ENCODE data around the gene PCNX2. TPM values are rescaled to one million over a fixed set of nuclear protein-coding genes. Genes with fewer than 3 reads are reported as not detected.

Gene PCNX2
- total and polyA plus RNA-seq, 9 donors: 5.7 to 26.0 (median 18.9) TPM

DNA sequence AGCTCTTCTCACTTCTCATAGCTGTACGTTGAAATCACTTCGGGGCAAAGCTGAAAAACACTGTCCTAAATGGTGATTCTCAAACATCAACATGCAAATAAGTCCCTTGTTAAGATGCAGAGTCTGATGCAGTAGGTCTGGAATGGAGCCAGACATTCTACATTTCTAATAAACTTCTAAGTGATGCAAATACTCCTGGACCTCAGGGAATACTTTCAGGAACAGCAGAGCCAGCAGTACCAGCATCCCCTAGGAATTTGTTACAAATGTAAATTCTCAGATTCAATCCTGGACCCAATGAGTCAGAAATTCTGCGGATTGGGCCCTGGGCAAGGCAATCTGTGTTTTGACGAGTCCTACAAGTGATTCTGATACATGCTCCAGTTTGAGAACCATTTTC, 152.3 kb downstream of the PCNX2 start:
- no peaks in the 10 kb centered on the region for H3K9me3 ChIP-seq
- H3K4me3 ChIP-seq: no peak overlapping the region
- intact Hi-C loops (cut with DNase I): no loop called here
- WGBS, 3 donors: 94 to 99% (median 95%) methylated on average over 4 of the region's 4 CpGs
- no peaks in the 10 kb centered on the region for H3K27me3 ChIP-seq
- H3K27ac ChIP-seq: no peak overlapping the region
- no peak for DNase-seq
- H3K4me1 ChIP-seq (ENCODE audit: insufficient read depth): peaks cover 1% of the 10 kb centered on the region
- TF ChIP-seq, protein P1, sequence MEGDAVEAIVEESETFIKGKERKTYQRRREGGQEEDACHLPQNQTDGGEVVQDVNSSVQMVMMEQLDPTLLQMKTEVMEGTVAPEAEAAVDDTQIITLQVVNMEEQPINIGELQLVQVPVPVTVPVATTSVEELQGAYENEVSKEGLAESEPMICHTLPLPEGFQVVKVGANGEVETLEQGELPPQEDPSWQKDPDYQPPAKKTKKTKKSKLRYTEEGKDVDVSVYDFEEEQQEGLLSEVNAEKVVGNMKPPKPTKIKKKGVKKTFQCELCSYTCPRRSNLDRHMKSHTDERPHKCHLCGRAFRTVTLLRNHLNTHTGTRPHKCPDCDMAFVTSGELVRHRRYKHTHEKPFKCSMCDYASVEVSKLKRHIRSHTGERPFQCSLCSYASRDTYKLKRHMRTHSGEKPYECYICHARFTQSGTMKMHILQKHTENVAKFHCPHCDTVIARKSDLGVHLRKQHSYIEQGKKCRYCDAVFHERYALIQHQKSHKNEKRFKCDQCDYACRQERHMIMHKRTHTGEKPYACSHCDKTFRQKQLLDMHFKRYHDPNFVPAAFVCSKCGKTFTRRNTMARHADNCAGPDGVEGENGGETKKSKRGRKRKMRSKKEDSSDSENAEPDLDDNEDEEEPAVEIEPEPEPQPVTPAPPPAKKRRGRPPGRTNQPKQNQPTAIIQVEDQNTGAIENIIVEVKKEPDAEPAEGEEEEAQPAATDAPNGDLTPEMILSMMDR (IDR thresholded peaks at IDR 0.05): no peak
- TF ChIP-seq POLR2A (IDR thresholded peaks at IDR 0.05) (no peak), EP300 (IDR thresholded peaks at IDR 0.05) (no peak)
- no peaks in the 10 kb centered on the region for H3K36me3 ChIP-seq

DNA sequence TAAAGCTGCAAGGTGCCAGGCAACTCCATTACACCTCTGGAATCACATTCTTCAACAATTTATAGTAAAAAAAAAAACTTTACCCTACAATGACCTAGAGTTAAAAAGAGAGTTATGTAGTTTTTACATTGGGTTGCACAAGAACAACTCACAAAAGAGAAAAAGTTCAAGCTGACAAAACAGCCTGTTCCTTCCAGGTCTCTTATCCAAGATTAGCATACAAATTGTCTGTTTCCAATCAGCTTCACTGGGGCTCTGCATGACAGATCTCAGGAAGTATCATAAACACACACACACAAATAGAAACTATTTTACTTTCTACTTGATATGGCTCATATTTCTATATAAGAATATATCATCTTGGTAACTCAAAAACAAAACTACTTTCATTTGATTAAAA, 154.6 kb downstream of the PCNX2 start:
- no peaks in the 10 kb centered on the region for H3K36me3 ChIP-seq
- intact Hi-C loops (cut with DNase I): no loop called here
- H3K27me3 ChIP-seq: no peaks in the 10 kb centered on the region
- DNase-seq: no peak
- H3K27ac ChIP-seq: no peak overlapping the region
- H3K9me3 ChIP-seq: no peaks in the 10 kb centered on the region
- H3K4me3 ChIP-seq: no peak overlapping the region
- no peak for TF ChIP-seq EP300 (IDR thresholded peaks at IDR 0.05)
- no peak for TF ChIP-seq POLR2A (IDR thresholded peaks at IDR 0.05)
- TF ChIP-seq, protein P1 (IDR thresholded peaks at IDR 0.05): no peak
- H3K4me1 ChIP-seq (ENCODE audit: insufficient read depth): peaks cover 1% of the 10 kb centered on the region

DNA sequence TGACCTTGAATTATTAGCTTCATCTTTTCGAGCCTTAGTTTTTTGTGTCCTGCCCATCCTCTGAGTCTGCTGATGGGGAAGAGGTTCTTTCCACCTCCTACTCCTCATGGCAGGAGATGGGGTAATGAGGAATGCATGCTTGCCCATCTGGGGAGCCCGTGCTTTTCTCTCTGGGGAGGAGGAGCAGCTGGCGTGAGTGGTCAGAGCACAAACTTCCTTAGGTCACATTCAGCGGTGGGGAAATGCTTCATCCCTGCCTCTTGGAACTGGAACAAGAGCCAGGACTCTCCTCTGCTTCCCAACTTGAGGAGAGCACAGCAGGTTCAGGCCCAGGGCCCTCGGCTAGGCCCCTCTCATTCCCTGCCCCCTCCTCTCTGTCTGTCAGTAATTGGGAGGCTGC, 155.0 kb downstream of the PCNX2 start:
- Histone ChIP-seq H3K9me3 (no peaks in the 10 kb centered on the region), H3K27ac (no peak overlapping the region), H3K4me3 (no peak overlapping the region), H3K36me3 (no peaks in the 10 kb centered on the region), H3K27me3 (no peaks in the 10 kb centered on the region), H3K4me1 (ENCODE audit: insufficient read depth) (peaks cover 1% of the 10 kb centered on the region)
- TF ChIP-seq POLR2A (IDR thresholded peaks at IDR 0.05) (no peak), EP300 (IDR thresholded peaks at IDR 0.05) (no peak)
- TF ChIP-seq, protein P1 (IDR thresholded peaks at IDR 0.05): no peak
- no peak for DNase-seq
- WGBS, 3 donors: 51 to 68% (median 67%) methylated on average over 5 of the region's 5 CpGs
- intact Hi-C loops (cut with DNase I): no loop called here

DNA sequence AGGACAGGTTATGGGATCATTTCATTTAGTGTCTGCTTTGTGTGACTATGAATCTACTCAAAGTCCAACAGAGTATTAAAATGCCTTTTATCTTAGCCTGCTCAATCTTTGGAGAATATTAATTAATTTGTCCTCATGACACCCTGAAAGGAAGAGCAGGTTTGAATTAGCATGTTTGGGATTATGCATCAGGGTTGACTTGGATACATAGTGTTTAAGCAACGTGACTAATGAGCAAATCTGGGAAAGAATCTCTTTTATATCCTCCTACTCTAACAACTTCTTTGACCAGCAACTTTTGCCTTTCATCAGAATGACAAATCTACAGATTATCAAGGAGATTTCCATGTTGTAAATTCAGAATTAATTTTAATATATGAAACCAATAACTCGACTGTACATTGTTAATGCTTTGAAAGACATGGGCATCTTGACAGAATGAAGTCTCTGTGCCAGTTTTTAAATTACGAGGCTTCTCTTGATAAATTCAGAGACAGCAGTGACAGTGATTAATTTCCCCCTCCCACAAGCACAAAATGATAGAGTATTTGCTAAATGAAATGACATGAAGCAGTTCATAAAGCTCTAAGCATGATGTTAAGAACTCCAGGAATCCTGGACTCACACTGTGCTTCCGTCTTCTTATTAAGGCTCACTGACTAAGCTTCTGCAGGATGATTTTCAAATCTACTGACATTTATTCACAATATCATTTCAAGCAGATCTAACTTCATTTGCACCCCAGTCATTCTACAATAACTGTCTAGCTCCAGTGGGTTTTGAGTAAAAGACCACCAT, 156.5 kb downstream of the PCNX2 start:
- H3K4me3 ChIP-seq: no peak overlapping the region
- WGBS, 3 donors: 94 to 99% (median 95%) methylated on average over 4 of the region's 4 CpGs
- H3K36me3 ChIP-seq: no peaks in the 10 kb centered on the region
- H3K27me3 ChIP-seq: no peaks in the 10 kb centered on the region
- H3K4me1 ChIP-seq (ENCODE audit: insufficient read depth): peaks cover 1% of the 10 kb centered on the region
- no peak for DNase-seq
- H3K27ac ChIP-seq: no peak overlapping the region
- intact Hi-C loops (cut with DNase I): no loop called here
- TF ChIP-seq EP300 (IDR thresholded peaks at IDR 0.05) (no peak), POLR2A (IDR thresholded peaks at IDR 0.05) (no peak)
- TF ChIP-seq, protein P1 (IDR thresholded peaks at IDR 0.05): no peak
- H3K9me3 ChIP-seq: no peaks in the 10 kb centered on the region
